GM06990 (cell line): ENCODE data around the gene CMPK1.
"Not testable (repeated sequence)": the region's sequence is repeated elsewhere in the genome, so short reads cannot be mapped to it uniquely, and the experiment has no call there.

Experiments used
- DNase-seq: peaks from one replicate; pipeline ENCODE4 v3.0.0-alpha.2; 2011; ENCODE audit not compliant: insufficient read length; ENCODE audit errors: extremely low read depth
- H3K27me3 ChIP-seq: replicated peaks from 2 replicates; pipeline ENCODE4 v1.6.0; 2011; ENCODE audit warnings: low read length; ENCODE audit not compliant: control insufficient read depth, insufficient read depth
- H3K36me3 ChIP-seq: 2 replicates; pipeline ENCODE4 v1.5.1; 2011; ENCODE audit warnings: low read length; ENCODE audit not compliant: control insufficient read depth, insufficient read depth
- H3K4me3 ChIP-seq: replicated peaks from 2 replicates; pipeline ENCODE4 v1.5.1; 2011; ENCODE audit warnings: low read depth, mild to moderate bottlenecking, control low read depth, low read length
- TF ChIP-seq, protein P1 (sequence below): IDR thresholded peaks from 2 replicates; pipeline ENCODE4 v1.5.1; 2011; ENCODE audit warnings: low read length, control low read depth, mild to moderate bottlenecking, inconsistent platforms; ENCODE audit not compliant: insufficient read depth, poor library complexity, severe bottlenecking

Gene CMPK1

DNA sequence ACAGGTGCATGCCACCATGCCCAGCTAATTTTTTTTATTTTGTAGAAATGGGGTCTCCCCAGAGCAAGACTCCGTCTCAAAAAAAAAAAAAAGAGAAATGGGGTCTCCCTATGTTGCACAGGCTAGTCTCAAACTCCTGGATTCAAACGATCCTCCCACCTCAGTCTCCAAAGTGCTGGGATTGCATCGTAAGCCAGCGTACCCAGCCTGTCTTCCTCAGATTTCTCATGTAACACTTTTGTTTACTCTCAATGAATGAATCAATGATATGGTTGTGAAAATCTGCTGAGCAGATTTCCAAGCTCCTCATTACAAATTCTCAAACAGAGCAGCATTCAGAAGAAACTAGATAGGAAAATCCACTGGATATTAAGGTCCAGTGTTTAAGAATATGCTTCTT is 6.6 kb downstream of the CMPK1 start:
- TF ChIP-seq, protein P1, sequence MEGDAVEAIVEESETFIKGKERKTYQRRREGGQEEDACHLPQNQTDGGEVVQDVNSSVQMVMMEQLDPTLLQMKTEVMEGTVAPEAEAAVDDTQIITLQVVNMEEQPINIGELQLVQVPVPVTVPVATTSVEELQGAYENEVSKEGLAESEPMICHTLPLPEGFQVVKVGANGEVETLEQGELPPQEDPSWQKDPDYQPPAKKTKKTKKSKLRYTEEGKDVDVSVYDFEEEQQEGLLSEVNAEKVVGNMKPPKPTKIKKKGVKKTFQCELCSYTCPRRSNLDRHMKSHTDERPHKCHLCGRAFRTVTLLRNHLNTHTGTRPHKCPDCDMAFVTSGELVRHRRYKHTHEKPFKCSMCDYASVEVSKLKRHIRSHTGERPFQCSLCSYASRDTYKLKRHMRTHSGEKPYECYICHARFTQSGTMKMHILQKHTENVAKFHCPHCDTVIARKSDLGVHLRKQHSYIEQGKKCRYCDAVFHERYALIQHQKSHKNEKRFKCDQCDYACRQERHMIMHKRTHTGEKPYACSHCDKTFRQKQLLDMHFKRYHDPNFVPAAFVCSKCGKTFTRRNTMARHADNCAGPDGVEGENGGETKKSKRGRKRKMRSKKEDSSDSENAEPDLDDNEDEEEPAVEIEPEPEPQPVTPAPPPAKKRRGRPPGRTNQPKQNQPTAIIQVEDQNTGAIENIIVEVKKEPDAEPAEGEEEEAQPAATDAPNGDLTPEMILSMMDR = no peak
- Histone ChIP-seq H3K27me3 (no peaks in the 10 kb centered on the region), H3K4me3 (no peak overlapping the region), H3K36me3 (no peaks in the 10 kb centered on the region)
- DNase-seq = no peak

DNA sequence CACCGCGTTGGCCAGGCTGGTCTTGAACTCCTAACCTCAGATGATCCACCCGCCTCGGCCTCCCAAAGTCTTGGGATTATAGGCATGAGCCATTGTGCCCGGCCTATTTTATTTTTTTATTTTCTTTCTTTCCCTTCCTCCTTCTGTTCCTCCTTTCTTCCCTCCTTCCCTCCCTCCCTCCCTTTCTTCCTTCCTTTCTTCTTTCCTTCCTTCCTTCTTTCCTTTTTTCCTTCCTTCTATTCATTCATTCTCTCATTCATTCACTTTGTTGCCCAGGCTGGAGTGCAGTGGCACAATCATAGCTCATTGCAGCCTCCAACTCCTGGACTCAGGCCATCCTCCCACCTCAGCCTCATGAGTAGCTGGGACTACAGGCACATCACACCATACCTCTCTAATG is 13.4 kb downstream of the CMPK1 start:
- H3K27me3 ChIP-seq, H3K4me3 ChIP-seq, H3K36me3 ChIP-seq, DNase-seq: not testable (repeated sequence)

DNA sequence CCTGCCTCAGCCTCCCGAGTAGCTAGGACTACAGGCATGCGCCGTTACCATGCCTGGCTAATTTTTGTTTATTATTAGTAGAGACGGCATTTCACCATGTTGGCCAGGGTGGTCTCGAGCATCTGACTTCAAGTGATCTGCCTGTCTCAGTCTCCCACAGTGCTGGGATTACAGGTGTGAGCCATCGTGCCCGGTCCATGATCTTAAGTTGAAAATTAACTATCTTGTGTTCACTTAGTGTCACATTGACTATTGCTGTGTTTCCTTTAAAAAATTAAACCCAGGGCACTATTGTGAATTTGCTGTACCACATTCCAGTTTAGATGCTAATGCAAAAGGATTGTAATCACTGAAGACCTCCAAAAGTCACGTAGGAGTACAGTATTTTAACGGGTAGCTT is 14.1 kb downstream of the CMPK1 start:
- Histone ChIP-seq H3K27me3 (no peaks in the 10 kb centered on the region), H3K36me3 (peaks cover 2% of the 10 kb centered on the region; the same call in 1 of the 2 replicates), H3K4me3 (no peak overlapping the region)
- DNase-seq = no peak
- TF ChIP-seq, protein P1 = no peak

DNA sequence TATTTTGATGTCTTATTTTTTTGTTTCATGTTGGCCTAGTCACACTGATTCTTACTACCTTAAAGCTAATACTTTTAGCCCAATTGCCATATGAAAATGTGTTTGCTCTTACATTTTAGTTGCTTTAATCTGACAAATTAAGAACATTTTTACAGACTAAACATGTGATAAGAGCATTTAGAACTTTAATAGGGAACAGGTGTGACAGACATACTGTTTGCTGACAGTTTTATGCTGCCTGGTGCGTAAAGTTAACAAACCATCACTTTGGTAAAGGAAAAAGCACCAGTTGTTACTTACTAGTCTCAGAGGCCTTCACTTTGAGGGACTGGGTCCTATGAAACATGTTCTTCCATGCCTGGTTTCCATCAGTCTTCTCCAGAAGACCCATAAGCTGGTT is 14.7 kb downstream of the CMPK1 start:
- no peak for DNase-seq
- no peak overlapping the region for H3K4me3 ChIP-seq
- TF ChIP-seq, protein P1 = no peak
- no peaks in the 10 kb centered on the region for H3K27me3 ChIP-seq
- peaks cover 2% of the 10 kb centered on the region; the same call in 1 of the 2 replicates for H3K36me3 ChIP-seq

DNA sequence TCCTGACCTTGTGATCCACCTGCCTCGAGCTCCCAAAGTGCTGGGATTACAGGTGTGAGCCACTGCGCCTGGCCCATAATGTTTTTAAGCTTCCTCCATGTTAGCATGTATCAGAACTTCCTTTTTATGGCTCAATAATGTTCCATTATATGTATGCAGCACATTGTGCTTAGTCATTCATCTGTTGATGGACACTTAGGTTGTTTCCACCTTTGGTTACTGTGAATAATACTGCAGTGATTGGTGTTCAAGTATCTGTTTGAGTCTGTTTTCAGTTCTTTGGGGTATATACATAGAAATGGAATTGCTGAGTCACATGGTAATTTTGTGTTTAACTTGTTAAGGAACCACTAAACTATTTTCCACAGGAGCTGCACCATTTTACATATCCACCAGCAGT is 17.7 kb downstream of the CMPK1 start:
- TF ChIP-seq, protein P1 = no peak
- Histone ChIP-seq H3K27me3 (no peaks in the 10 kb centered on the region), H3K4me3 (no peak overlapping the region), H3K36me3 (peaks cover 2% of the 10 kb centered on the region; the same call in 1 of the 2 replicates)
- DNase-seq = peak; percentile 41

DNA sequence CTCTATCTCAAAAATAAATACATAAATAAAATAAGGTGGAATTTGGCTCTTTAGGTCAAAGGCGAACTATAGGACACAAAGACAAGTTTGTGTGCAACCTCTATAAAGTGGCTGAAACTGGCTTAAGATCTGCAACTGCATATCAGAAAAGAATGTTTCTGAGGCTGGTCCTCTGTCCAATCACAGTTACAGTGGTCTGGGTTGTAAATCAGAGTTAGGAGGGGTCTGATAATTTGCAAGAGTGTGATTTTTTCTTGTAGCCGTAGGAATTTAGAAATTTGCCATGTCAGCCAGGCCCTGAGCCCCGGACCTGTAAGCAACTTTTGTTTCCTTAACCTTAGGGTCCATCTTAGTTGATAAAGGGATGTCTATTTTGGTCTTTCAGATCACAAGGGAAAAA is 27.8 kb downstream of the CMPK1 start:
- DNase-seq = no peak
- no peaks in the 10 kb centered on the region for H3K27me3 ChIP-seq
- TF ChIP-seq, protein P1 = no peak
- H3K4me3 ChIP-seq = no peak overlapping the region
- no peaks in the 10 kb centered on the region for H3K36me3 ChIP-seq
